Subcutaneous adipose tissue (tissue), 4 donors: ENCODE data around the gene C7orf57. TPM values are rescaled to one million over a fixed set of nuclear protein-coding genes. Genes with fewer than 3 reads are reported as not detected.

Source experiments
- total RNA-seq, 4 donors: library from RNA; depleted of rRNA; stranded (reverse); fragments of >200 nt; gene quantifications; one replicate each; pipeline ENCODE4 v1.1.0, GENCODE V29; 2016
- TF ChIP-seq, protein P1 (sequence below): fragments of 450-650 bp; IDR thresholded peaks from one replicate; pipeline ENCODE4 v1.5.1; 2016; ENCODE audit warnings: low read depth, mild to moderate bottlenecking, control low read depth, antibody characterized with exemption, moderate library complexity

The C7orf57 gene
- total RNA-seq, 4 donors from 2014 or later, result 0.22 TPM; not detected in 3

DNA sequence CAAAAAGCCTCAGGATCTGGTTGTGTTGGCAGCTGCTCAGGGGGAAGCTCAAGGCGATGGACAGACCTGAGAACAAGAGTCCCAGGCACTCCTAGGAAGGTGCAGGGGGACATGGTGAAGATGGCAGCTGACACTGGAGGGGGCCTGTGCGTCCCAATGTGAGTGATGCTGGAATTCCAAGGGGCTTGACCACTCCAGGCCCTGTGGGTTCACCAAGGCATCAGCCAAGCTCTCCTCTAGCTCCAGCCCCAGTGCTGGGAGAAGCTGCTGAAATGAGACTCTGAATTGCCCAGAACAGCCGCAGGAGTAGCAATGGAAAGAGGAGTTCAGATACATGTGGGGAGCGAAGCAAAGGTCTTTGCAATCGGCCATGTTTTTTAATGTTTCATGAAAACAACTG is 69.7 kb downstream of the C7orf57 start:
- TF ChIP-seq, protein P1, sequence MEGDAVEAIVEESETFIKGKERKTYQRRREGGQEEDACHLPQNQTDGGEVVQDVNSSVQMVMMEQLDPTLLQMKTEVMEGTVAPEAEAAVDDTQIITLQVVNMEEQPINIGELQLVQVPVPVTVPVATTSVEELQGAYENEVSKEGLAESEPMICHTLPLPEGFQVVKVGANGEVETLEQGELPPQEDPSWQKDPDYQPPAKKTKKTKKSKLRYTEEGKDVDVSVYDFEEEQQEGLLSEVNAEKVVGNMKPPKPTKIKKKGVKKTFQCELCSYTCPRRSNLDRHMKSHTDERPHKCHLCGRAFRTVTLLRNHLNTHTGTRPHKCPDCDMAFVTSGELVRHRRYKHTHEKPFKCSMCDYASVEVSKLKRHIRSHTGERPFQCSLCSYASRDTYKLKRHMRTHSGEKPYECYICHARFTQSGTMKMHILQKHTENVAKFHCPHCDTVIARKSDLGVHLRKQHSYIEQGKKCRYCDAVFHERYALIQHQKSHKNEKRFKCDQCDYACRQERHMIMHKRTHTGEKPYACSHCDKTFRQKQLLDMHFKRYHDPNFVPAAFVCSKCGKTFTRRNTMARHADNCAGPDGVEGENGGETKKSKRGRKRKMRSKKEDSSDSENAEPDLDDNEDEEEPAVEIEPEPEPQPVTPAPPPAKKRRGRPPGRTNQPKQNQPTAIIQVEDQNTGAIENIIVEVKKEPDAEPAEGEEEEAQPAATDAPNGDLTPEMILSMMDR, result no peak

DNA sequence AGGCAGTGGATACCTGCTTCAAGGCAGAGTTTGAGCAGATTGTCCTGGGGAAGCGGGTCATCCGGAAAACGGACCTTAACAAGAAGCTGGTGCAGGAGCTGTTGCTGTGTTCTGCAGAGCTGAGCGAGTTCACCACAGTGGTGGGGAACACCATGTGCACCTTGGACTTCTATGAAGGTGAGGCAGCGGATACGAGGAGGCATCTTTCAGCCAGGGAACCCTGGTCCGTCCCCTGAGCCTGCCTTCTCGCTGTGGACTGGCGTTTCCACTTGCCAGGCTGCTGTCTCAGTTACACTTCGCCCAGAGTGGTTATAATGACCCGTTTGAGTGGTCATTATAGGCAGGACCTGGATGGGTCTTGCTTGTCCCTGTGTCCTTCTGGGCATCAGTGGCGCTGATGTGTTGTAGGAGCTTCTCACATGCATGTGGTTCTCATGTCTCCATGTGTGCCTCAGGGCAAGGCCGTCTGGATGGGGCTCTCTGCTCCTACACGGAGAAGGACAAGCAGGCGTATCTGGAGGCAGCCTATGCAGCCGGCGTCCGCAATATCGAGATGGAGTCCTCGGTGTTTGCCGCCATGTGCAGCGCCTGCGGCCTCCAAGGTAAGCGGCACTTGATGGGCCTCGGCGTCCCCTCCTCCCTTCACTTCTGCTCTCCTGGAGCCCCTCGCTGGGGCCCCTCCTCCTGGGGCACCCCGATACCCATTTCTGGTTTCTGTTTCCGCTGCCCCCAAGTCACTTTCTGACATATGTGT is 71.7 kb downstream of the C7orf57 start:
- TF ChIP-seq, protein P1, result no peak

DNA sequence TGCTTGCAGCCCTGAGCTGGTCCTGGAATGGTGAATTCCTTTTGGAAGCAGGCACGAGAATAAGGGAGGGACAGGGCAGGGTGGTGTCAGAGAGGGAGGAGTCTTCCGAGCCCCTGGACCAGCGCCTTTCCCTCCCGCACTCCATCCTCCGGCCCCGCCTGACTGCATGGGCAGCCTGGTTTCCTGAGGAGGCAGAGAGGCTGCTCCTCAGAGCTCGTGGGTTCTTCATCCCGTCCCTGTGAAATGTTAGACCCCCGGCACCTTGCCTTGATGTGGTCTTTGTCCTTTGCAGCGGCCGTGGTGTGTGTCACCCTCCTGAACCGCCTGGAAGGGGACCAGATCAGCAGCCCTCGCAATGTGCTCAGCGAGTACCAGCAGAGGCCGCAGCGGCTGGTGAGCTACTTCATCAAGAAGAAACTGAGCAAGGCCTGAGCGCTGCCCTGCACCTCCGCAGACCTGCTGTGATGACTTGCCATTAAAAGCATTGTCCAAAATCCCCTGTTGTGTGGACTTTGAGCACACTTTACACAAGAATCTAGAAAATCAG is 72.7 kb downstream of the C7orf57 start:
- TF ChIP-seq, protein P1, result no peak

DNA sequence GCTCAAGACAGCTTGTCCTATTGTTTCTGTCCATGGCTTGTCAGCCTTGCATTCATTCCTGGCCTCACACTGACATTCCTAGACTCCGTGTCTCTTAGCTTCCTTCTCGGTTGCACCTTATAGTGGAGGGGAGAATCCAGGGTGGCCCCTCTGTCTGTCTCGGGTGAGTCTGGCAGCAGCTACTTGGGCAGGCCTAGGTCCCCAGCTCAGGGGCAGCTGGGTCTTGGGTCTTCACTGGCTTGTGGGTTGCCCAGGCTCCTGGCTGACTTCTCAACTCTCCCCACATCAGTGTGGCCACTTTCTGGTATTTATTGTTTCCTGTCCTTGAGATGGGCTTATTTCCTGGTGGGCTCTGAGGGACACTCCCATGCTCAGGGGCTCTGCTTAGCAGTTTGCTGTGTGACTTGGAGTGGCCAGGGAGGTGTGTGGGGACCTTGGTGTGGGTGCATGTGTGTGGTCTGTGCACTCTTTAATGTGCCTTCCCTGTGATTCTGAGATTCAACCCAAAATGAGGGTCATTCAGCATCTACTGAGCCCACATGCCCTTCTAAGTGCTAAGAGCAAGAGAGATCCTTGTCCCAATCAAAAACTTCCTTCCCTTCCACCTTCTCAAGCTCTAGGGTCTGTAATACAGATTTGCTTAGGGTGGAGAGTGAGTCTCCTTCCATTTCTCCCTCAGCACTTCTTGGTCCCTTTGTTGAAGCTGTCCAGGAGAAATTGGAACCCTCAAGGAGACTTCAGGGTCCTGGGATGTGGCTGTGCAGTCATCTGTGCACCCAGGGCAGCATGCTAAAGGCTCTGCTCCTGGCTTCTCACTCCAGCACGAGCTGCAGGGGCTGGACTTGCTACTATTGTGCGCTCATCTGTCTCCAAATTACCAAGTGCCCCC is 73.9 kb downstream of the C7orf57 start:
- TF ChIP-seq, protein P1, result no peak

DNA sequence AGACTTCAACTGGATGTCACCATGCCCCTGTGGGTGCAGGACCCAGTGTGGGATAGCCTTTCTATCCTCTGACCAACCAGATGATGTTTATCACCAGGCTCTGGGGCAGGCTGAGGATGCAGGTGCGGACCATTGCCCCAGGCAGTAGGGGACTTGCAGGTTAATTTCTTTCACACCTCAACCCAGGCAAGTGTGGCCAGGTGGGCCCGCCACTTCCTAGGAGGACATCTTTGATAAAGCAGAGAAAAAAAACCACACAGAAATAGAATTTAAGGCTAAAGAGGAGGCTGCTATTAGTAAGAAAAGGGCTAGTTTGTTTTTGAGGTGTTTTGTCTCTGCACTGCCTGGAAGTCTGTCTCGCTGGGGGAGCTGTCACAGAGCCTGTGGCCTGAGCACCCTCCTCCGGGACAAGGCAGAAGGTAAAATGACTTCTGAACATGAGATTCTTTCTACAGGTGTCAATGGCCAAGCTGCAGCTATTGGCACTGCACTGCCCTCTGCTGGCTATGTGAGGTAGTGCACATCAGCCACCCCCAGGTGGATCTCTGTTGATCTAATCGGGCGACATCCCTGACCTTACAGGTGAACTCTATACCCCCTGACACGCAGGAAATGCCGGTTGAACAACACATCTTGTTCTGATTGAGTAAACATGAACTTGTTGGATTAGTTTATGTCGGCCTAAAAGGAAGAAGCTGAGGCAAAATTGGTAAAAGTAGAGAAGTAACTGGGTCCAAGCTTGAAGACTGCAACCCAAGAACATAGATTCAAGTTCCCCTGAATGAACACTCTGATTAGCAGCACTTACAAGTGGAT is 74.7 kb downstream of the C7orf57 start:
- TF ChIP-seq, protein P1, result no peak

DNA sequence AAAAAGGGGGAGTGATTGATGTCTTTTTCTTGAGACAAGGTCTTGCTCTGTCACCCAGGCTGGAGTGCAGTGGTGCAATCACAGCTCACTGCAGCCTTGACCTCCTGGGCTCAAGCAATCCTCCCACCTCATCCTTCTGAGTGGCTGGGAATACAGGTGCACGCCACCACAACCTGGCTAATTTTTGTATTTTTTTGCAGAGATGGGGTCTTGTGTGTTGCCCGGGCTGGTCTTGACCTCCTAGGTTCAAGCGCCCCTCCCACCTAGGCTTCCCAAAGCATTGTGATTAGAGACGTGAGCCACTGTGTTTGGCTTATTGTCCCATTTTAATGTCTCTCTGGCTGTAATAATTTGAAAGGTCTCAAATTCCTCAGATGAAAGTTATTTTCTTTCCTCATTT is 75.5 kb downstream of the C7orf57 start:
- TF ChIP-seq, protein P1, result no peak

Other genes starting within 250 kb of the C7orf57 start
- gene PKD1L1, start 87.1 kb upstream of the C7orf57 start, total RNA-seq, result 1 to 10 TPM in 1 of 4 donors, under 1 TPM in 3; 0.44 to 1.1 (median 0.75) TPM
- 10 to 100 TPM; 51.5 to 54.7 (median 53.1) TPM for gene HUS1, start 55.9 kb upstream of the C7orf57 start, total RNA-seq
- gene SUN3, start 6.4 kb upstream of the C7orf57 start, total RNA-seq, result not detected
- 10 to 100 TPM; 11.6 to 50.5 (median 27.3) TPM for gene UPP1, start 53.7 kb downstream of the C7orf57 start, total RNA-seq
- under 1 TPM in 2 of 4 donors, not detected in 2; 0.19 to 0.33 TPM for gene ABCA13, start 135.9 kb downstream of the C7orf57 start, total RNA-seq